ENCODE results near the gene MYO5B.

MYO5B gene

DNA sequence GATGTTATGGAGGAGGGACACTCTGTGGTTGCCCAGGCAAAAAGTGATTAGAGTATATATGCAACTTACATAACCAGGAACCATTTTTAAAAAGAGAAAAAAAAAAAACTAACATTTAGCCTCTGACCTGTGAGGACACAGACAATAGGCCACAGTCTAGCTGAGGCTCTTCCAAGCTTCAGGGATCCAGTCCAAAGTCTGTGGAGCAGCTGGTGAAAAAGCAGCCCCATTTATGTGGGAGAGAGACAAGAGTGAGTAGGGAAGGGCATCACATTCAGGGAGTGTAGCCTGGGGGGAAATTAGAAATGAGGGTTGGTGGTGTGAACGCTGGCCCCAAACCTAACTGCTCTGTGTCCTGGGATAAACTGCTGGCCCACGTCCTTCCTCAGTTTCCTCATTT is 122.8 kb downstream of the MYO5B start:
- no peak for DNase-seq (ENCODE audit: low read depth, low spot score)

DNA sequence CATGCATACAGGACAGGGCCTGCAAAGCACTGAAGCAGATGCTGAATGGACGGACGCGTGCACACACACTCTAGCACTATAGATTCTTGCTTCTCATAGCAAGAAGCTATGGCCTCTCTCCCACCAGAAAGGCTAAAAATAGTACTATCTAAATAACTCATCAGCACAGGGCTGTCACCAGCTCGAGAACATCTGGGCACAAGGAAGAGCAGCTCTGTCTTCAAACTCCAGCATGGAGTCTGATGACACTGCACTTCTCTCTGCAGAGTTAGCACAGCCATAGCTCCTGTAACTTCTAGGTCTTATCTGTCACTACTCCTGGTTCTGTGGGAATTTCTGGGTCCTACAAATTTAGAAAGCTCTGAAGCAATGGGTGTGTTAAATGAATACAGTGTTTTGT is 123.5 kb downstream of the MYO5B start:
- DNase-seq (ENCODE audit: low read depth, low spot score), result no peak

DNA sequence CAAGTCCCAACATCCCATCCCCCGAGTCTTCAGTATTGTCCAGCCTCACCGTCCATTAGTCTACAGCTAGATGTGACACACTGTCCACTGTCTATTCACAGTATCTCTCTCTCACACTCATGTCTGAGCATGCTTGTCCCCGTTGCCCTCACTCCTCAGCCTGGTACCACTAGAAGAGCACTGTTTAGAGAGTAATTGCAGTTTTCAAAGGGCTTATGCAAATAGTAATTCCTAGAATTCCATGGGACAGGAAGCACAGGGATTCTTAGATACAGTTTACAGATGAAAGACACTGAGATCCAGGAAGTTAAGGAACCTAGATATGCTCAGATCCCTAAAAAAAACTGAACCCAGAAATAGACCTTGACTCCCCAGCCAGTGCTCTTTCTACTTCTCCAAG is 125.5 kb downstream of the MYO5B start:
- no peak for DNase-seq (ENCODE audit: low read depth, low spot score)

DNA sequence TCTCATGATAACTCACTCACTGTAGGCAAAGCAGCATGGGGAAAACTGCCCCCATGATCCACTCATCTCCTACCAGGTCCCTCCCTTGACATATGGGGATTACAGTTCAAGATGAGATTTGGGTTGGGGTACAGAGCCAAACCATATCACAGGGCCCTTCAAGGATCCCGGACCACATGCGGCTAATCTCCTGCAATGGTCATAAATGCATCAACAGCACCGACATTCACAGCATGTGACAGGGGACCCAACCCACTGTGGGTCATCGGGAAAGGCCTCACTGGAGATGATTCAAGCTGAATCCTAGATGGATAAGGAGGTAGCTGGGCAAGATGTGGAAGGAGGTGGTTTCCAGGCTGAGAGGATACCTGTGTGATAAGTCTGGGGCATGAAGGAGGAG is 129.4 kb downstream of the MYO5B start:
- DNase-seq (ENCODE audit: low read depth, low spot score), result no peak

DNA sequence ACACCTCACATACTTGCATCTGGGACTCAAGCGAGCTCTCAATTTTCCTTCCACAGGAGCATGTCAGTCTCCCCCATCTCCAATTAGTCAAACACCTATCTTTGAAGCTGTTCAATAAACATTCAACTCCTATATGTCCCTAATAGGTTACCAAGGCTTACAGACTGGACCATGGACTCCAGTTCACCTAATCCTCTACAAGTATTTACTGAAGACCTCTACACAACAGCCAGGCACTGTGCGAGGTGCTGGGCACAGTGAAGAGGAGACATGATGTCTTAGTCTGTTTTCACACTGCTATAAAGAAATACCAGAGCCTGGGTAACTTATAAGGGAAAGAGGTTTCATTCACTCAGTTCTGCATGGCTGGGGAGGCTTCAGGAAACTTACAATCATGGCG is 129.9 kb downstream of the MYO5B start:
- no peak for DNase-seq (ENCODE audit: low read depth, low spot score)

GRCh38 chr18:50061876-50062517 is 132.9 kb downstream of the MYO5B start:
- DNase-seq (ENCODE audit: low read depth, low spot score), result no peak

DNA sequence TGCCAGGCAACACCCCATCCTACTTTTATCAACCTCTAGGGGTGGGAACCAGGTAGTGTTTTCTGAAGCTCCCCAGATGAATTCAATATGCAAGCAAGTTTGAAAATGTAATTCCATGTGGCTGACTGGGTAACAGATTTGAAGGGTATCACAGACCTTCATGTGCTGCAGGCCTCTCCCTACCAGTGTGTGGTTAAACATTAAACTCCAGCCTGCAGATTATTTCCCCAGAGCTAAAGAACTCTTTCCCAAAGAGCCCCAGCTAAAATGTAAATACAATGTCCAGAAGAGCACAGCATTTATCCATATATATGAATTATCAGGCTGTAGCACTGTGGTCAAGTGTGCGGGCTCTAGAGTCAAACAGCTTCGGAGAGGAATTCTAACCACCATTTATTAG is 134.1 kb downstream of the MYO5B start:
- DNase-seq (ENCODE audit: low read depth, low spot score), result no peak

DNA sequence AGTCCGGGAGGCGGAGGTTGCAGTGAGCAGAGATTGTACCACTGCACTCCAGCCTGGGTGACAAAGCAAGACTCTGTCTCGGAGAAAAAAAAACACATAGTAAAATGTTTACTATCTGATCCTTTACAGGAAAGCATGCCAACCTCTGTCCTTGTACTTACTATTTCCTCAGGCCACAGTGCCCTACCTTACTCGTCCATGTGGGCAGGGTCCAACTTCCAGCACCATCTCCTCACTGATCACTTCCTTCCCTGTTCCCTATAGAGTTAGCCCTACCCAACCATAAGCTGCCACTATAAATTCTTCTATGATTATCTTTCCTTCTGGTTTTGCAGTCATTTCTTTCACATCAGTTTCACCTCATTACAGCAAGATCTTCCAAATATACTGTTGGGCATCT is 136.2 kb downstream of the MYO5B start:
- no peak for DNase-seq (ENCODE audit: low read depth, low spot score)

DNA sequence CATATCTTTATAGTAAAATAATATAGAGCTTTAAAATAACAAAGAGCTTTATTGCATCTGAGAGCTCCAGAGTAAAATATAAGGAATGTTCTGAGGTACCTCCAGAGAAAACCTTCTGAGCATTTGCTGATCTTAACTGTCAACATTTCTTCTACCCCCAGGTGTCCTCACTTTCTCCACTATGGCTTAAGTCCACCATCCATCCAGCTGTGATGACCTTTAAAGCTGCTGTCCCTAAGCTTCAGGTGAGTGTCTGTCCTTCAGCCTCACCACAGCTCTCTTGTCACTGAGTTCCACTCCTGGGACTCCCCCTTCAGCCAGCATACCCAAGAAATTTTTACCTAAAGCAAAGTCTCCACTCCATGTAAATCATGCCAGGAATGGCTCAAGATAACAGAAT is 137.9 kb downstream of the MYO5B start:
- no peak for DNase-seq (ENCODE audit: low read depth, low spot score)

DNA sequence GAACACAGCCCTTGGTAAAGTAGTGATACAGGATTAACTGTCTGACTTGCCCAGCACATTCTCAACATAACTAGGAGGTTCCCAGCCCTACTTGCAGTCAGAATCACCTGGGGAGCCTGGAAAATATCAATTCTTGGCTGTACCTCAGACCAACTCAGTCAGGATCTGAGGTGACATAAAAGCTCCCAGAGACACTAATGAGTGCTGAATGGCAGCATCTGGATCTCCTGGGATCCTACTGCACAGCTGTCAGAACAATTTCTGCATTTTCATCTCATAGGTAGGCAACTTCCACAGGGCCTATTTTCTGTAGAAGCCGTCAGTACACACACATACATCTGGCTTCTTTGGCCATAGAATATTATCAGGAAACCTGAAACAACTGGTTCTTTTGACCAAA is 138.8 kb downstream of the MYO5B start:
- DNase-seq (ENCODE audit: low read depth, low spot score), result no peak

GRCh38 chr18:50055488-50055887 is 139.5 kb downstream of the MYO5B start:
- no peak for DNase-seq (ENCODE audit: low read depth, low spot score)

DNA sequence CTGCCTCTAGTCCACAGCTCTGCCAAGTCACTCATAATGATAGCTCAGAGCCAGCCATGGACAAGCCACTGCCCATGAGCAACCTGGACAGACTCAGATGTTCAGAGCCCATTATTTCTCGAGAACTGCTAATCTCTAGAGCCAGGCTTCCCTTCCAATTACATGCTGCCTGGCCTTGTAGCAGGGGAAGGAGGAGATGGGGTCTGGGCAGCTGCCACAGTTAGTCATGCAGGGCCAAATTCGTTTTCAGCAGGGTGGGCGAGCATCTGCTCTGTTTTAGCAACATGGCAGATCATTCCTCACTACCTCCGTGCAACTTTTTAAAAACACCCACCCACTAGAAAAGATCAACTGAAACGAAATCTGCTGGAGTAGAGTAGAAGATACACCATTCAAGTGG is 141.8 kb downstream of the MYO5B start:
- DNase-seq (ENCODE audit: low read depth, low spot score), result no peak

GRCh38 chr18:50051288-50051687 is 143.7 kb downstream of the MYO5B start:
- DNase-seq (ENCODE audit: low read depth, low spot score), result no peak

- DNase-seq (ENCODE audit: low read depth, low spot score), result no peak
These were observed 149.8 kb downstream of the MYO5B start for GRCh38 chr18:50045126-50045525.

GRCh38 chr18:50044402-50044801 is 150.5 kb downstream of the MYO5B start:
- no peak for DNase-seq (ENCODE audit: low read depth, low spot score)

DNA sequence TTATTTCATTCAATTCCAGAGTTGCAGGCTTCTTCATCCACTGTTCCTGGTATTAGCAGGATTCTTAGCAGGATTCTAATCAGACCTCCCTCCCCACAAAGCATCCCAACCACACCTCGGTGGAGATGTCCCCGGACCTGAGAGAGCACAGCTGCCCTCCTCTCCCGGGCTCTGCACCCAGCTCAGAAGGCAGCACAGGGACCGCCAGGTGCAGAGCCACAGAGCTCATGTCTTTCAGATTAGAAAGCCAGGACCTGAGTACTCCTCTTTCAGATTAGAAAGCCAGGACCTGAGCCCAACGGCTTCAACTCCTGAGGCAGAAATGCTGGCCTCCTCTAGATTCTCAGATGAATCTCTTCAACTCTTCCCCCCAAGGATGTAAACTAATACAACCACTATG is 152.3 kb downstream of the MYO5B start:
- DNase-seq (ENCODE audit: low read depth, low spot score), result no peak

- no peak for DNase-seq (ENCODE audit: low read depth, low spot score)
These were observed 155.2 kb downstream of the MYO5B start for GRCh38 chr18:50039746-50040145.

DNA sequence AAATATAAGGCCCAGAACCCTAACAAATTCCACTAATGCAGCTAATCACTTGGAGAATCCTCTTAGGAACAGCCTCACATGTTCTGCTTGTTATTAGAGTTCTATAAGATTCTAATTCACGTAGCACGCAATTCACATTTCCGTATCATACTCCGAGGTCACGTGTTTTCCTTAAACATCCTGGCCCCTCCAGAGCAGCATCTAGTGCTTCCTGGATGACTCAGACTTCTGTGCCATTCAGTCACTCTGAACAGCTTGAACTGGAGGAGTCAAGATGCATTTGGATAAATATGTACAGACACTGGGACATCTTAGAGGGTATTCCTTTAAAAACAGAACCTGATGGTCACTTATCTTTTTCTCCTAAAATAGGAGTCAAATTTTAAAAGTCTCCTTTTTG is 156.5 kb downstream of the MYO5B start:
- DNase-seq (ENCODE audit: low read depth, low spot score), result no peak

GRCh38 chr18:50034029-50034428 is 160.9 kb downstream of the MYO5B start:
- no peak for DNase-seq (ENCODE audit: low read depth, low spot score)

DNA sequence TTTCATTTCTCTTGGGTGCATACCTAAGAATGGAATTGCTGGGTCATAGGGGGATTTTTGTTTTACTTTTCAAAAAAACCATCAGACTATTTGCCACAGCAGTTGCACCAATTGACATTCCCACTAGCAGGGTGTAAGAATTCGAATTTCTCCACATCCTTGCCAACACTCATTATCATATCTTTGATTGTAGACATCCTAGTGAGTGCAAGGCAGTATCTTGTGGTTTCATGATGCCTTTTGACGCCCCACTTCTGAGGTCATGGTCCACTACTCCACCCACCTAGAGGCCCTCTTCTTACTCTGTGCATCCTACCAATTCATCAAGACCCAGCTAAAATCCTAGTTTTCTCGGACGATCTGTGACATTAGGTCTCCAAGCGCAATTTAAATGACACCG is 161.9 kb downstream of the MYO5B start:
- DNase-seq (ENCODE audit: low read depth, low spot score), result no peak

- no peak for DNase-seq (ENCODE audit: low read depth, low spot score)
These were observed 164.8 kb downstream of the MYO5B start for GRCh38 chr18:50030146-50030545.

GRCh38 chr18:50027996-50028395 is 167.0 kb downstream of the MYO5B start:
- DNase-seq (ENCODE audit: low read depth, low spot score), result no peak

GRCh38 chr18:50024466-50024865 is 170.5 kb downstream of the MYO5B start:
- no peak for DNase-seq (ENCODE audit: low read depth, low spot score)

- no peak for DNase-seq (ENCODE audit: low read depth, low spot score)
These were observed 172.0 kb downstream of the MYO5B start for GRCh38 chr18:50022985-50023384.

Data from brain pericyte (primary cell).